GM23338 (cell line): ENCODE results near the gene S100P. TPM values are rescaled to one million over a fixed set of nuclear protein-coding genes. Genes with fewer than 3 reads are reported as not detected.

Experiments
- ATAC-seq: fragments of 200-7000 bp; cut with Tn5 transposase; 3 replicates; pipeline ENCODE4 v1.9.1; 2020
- DNase-seq: peaks from one replicate; pipeline ENCODE4 v3.0.0-alpha.2; 2015; ENCODE audit warnings: low spot score
- H2AFZ ChIP-seq: fragments of 200-600 bp; sonication (generic); 2 replicates; pipeline ENCODE4 v1.8.0; 2016; ENCODE audit warnings: antibody characterized with exemption, mild to moderate bottlenecking, moderate library complexity
- H3F3A ChIP-seq: fragments of 200-600 bp; sonication (generic); replicated peaks from 2 replicates; pipeline ENCODE4 v1.8.0; 2017; ENCODE audit warnings: antibody characterized with exemption, mixed run types, low read depth
- H3K27ac ChIP-seq: fragments of 200-600 bp; sonication (generic); 2 replicates; pipeline ENCODE4 v1.6.1; 2016; ENCODE audit warnings: low read depth
- H3K27me3 ChIP-seq: fragments of 200-600 bp; sonication (generic); 2 replicates; pipeline ENCODE4 v1.8.0; 2016; ENCODE audit warnings: mild to moderate bottlenecking, mixed run types, moderate library complexity; ENCODE audit not compliant: insufficient read depth
- H3K36me3 ChIP-seq: fragments of 200-600 bp; sonication (generic); 2 replicates; pipeline ENCODE4 v1.8.0; 2016; ENCODE audit warnings: mild to moderate bottlenecking; ENCODE audit not compliant: insufficient read depth
- H3K4me1 ChIP-seq: fragments of 200-600 bp; sonication (generic); 2 replicates; pipeline ENCODE4 v1.8.0; 2016; ENCODE audit warnings: mild to moderate bottlenecking, moderate library complexity; ENCODE audit not compliant: insufficient read depth
- H3K4me2 ChIP-seq: fragments of 200-600 bp; sonication (generic); 2 replicates; pipeline ENCODE4 v1.7.1; 2017; ENCODE audit warnings: mixed run types
- H3K4me3 ChIP-seq: fragments of 200-600 bp; sonication (generic); 2 replicates; pipeline ENCODE4 v1.6.1; 2016; ENCODE audit warnings: mixed run types
- H3K79me2 ChIP-seq: fragments of 200-600 bp; sonication (generic); replicated peaks from 2 replicates; pipeline ENCODE4 v1.8.0; 2017; ENCODE audit warnings: mild to moderate bottlenecking; ENCODE audit not compliant: insufficient read depth
- H3K9me2 ChIP-seq: fragments of 200-600 bp; sonication (generic); 2 replicates; pipeline ENCODE4 v1.8.0; 2017; ENCODE audit not compliant: insufficient read depth
- H4K20me1 ChIP-seq: fragments of 200-600 bp; sonication (generic); replicated peaks from 2 replicates; pipeline ENCODE4 v1.8.0; 2017; ENCODE audit warnings: mild to moderate bottlenecking; ENCODE audit not compliant: insufficient read depth
- H3K27ac Mint-ChIP-seq: 2 replicates; pipeline ENCODE4 v1.8.0; 2020; ENCODE audit warnings: inconsistent platforms, mild to moderate bottlenecking, moderate library complexity, mixed read lengths
- H3K27me3 Mint-ChIP-seq: 3 replicates; pipeline ENCODE4 v1.8.0; 2022; ENCODE audit warnings: low read depth, mild to moderate bottlenecking, moderate library complexity, mixed read lengths, inconsistent platforms; ENCODE audit not compliant: insufficient read depth, poor library complexity
- H3K36me3 Mint-ChIP-seq: 3 replicates; pipeline ENCODE4 v1.8.0; 2021; ENCODE audit warnings: low read depth, mild to moderate bottlenecking, inconsistent platforms, moderate library complexity, mixed read lengths
- H3K4me1 Mint-ChIP-seq: 3 replicates; pipeline ENCODE4 v1.8.0; 2020; ENCODE audit warnings: mild to moderate bottlenecking, inconsistent platforms, mixed read lengths
- H3K4me3 Mint-ChIP-seq: 3 replicates; pipeline ENCODE4 v1.8.0; 2021; ENCODE audit warnings: moderate library complexity, mild to moderate bottlenecking, inconsistent platforms, mixed read lengths
- H3K9me3 Mint-ChIP-seq: 3 replicates; pipeline ENCODE4 v1.8.0; 2020; ENCODE audit warnings: moderate library complexity, mild to moderate bottlenecking, inconsistent platforms, mixed read lengths
- EZH2 ChIP-seq: fragments of 200-600 bp; sonication (generic); IDR thresholded peaks from one replicate; pipeline ENCODE4 v1.8.0; 2017; ENCODE audit warnings: antibody characterized with exemption, mild to moderate bottlenecking, low read depth; ENCODE audit not compliant: unreplicated experiment
- JUNB ChIP-seq: IDR thresholded peaks from one replicate; pipeline ENCODE4 v1.6.1; 2016; ENCODE audit warnings: antibody characterized with exemption; ENCODE audit not compliant: unreplicated experiment
- NANOG ChIP-seq: IDR thresholded peaks from 2 replicates; pipeline ENCODE4 v1.6.1; 2016; ENCODE audit warnings: antibody characterized with exemption, borderline replicate concordance
- ZNF114 ChIP-seq: fragments of 250-450 bp; sonication (Bioruptor Pico); IDR thresholded peaks from 2 replicates; pipeline ENCODE4 v1.5.0; 2020; ENCODE audit warnings: mild to moderate bottlenecking, moderate library complexity
- ZNF331 ChIP-seq: fragments of 250-450 bp; sonication (Bioruptor Pico); IDR thresholded peaks from 2 replicates; pipeline ENCODE4 v1.5.0; 2020; ENCODE audit warnings: low read depth, mild to moderate bottlenecking, moderate library complexity
- polyA plus RNA-seq: library from polyadenylated mRNA; unstranded; fragments of >200 nt; fragmentation: Nextera tagmentation; extraction: Ambion mirVana; gene quantifications from 2 replicates; pipeline ENCODE4 v1.2.1, GENCODE V29; 2016
- total RNA-seq: library from RNA; depleted of rRNA; stranded (reverse); fragments of >200 nt; shearing (Covaris generic); gene quantifications from 2 replicates; pipeline ENCODE4 v1.2.3, GENCODE V29; 2014
- TF ChIP-seq, protein P1 (sequence below), 2 experiments: fragments of 200-600 bp in 1 of 2; sonication (generic) in 1 of 2; conservative IDR thresholded peaks; 2 replicates each; pipeline versions ENCODE4 v1.5.1 to v1.6.1; 2016 to 2017; ENCODE audit warnings: antibody characterized with exemption in 2 of 2, low read depth in 2 of 2, mild to moderate bottlenecking in 2 of 2, moderate library complexity in 1 of 2
- TF ChIP-seq, protein P2 (sequence below): IDR thresholded peaks from 2 replicates; pipeline ENCODE4 v1.6.1; 2016; ENCODE audit warnings: antibody characterized with exemption
- TF ChIP-seq, protein P3 (sequence below): fragments of 250-450 bp; sonication (Bioruptor Pico); IDR thresholded peaks from 2 replicates; pipeline ENCODE4 v1.5.0; 2020; ENCODE audit warnings: mild to moderate bottlenecking, moderate library complexity

S100P gene
- total and polyA plus RNA-seq, 2 experiments from 2014 or later: 0.32 TPM; not detected in 1

DNA sequence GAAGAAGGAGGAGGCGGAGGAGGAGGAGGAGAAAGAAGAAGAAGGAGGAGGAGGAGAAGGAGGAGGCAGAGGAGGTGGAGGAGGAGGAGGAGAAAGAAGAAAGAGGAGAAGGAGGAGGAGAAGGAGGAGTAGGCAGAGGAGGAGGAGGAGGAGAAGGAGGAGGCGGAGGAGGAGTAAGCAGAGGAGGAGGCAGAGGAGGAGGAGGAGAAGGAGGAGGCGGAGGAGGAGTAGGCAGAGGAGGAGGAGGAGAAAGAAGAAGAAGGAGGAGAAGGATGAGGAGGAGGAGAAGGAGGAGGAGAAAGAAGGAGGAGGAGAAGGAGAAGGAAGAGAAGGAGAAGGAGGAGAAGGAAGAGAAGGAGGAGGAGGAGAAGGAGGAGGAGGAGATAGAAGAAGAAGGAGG is 33.2 kb upstream of the S100P start:
- Mint-ChIP-seq H3K27ac (no peak overlapping the region), H3K4me3 (no peak overlapping the region), H3K9me3 (no peaks in the 10 kb centered on the region), H3K27me3 (peaks cover 39% of the 10 kb centered on the region), H3K4me1 (peaks cover 4% of the 10 kb centered on the region; the same call in 2 of the 3 replicates), H3K36me3 (no peaks in the 10 kb centered on the region)
- H3K4me1 ChIP-seq: peaks cover 13% of the 10 kb centered on the region
- no peaks in the 10 kb centered on the region for H3K36me3 ChIP-seq
- no peak overlapping the region for H3K4me2 ChIP-seq
- ATAC-seq (no peak), DNase-seq (no peak)
- H3K79me2 ChIP-seq: no peaks in the 10 kb centered on the region
- no peak overlapping the region for H2AFZ ChIP-seq
- no peaks in the 10 kb centered on the region for H4K20me1 ChIP-seq
- TF ChIP-seq NANOG: no peak
- TF ChIP-seq, protein P1, sequence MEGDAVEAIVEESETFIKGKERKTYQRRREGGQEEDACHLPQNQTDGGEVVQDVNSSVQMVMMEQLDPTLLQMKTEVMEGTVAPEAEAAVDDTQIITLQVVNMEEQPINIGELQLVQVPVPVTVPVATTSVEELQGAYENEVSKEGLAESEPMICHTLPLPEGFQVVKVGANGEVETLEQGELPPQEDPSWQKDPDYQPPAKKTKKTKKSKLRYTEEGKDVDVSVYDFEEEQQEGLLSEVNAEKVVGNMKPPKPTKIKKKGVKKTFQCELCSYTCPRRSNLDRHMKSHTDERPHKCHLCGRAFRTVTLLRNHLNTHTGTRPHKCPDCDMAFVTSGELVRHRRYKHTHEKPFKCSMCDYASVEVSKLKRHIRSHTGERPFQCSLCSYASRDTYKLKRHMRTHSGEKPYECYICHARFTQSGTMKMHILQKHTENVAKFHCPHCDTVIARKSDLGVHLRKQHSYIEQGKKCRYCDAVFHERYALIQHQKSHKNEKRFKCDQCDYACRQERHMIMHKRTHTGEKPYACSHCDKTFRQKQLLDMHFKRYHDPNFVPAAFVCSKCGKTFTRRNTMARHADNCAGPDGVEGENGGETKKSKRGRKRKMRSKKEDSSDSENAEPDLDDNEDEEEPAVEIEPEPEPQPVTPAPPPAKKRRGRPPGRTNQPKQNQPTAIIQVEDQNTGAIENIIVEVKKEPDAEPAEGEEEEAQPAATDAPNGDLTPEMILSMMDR (conservative IDR thresholded peaks at IDR 0.05; ENCODE audit: low read depth in 2 of 2): no peak
- H3K27me3 ChIP-seq: peaks cover 62% of the 10 kb centered on the region
- H3K27ac ChIP-seq: no peak overlapping the region
- no peak overlapping the region for H3K4me3 ChIP-seq
- H3K9me2 ChIP-seq: no peaks in the 10 kb centered on the region
- no peaks in the 10 kb centered on the region; the same call in 1 of the 2 replicates for H3F3A ChIP-seq

DNA sequence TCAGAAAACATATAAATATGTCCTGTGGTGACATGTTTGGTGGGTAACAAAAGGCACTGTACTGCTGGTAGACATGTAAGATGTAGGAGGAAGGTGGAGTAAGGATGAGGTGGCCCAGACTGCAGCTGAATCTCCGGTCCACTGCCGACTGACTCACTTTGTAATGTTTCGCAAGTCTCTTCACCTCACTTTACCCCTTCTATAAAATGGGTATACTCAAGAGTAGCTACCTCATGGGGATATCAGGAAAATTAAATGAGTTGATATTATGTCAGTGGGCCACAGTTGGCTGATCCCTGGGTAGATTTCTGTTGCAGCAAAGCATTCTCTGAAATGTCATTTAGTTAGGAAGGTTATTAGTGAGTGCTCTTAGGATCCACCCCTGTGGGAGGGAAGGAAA is 31.1 kb upstream of the S100P start:
- H3K4me1 Mint-ChIP-seq: peaks cover 4% of the 10 kb centered on the region; the same call in 2 of the 3 replicates
- Histone ChIP-seq H3K79me2 (no peaks in the 10 kb centered on the region), H4K20me1 (no peaks in the 10 kb centered on the region), H3K4me1 (peaks cover 13% of the 10 kb centered on the region), H3K27ac (no peak overlapping the region), H3F3A (no peaks in the 10 kb centered on the region; the same call in 1 of the 2 replicates), H3K4me3 (no peak overlapping the region), H3K27me3 (peaks cover 62% of the 10 kb centered on the region), H3K4me2 (no peak overlapping the region), H3K36me3 (no peaks in the 10 kb centered on the region), H3K9me2 (no peaks in the 10 kb centered on the region), H2AFZ (no peak overlapping the region)
- no peak overlapping the region for H3K27ac Mint-ChIP-seq
- ATAC-seq: no peak
- DNase-seq: no peak
- no peaks in the 10 kb centered on the region; the same call in 2 of the 3 replicates for H3K9me3 Mint-ChIP-seq
- TF ChIP-seq, protein P2, sequence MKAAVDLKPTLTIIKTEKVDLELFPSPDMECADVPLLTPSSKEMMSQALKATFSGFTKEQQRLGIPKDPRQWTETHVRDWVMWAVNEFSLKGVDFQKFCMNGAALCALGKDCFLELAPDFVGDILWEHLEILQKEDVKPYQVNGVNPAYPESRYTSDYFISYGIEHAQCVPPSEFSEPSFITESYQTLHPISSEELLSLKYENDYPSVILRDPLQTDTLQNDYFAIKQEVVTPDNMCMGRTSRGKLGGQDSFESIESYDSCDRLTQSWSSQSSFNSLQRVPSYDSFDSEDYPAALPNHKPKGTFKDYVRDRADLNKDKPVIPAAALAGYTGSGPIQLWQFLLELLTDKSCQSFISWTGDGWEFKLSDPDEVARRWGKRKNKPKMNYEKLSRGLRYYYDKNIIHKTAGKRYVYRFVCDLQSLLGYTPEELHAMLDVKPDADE: no peak
- TF ChIP-seq EZH2 (no peak), ZNF114 (CRISPR knock-in tag) (no peak), JUNB (no peak), ZNF331 (CRISPR knock-in tag) (no peak)
- TF ChIP-seq, protein P3, sequence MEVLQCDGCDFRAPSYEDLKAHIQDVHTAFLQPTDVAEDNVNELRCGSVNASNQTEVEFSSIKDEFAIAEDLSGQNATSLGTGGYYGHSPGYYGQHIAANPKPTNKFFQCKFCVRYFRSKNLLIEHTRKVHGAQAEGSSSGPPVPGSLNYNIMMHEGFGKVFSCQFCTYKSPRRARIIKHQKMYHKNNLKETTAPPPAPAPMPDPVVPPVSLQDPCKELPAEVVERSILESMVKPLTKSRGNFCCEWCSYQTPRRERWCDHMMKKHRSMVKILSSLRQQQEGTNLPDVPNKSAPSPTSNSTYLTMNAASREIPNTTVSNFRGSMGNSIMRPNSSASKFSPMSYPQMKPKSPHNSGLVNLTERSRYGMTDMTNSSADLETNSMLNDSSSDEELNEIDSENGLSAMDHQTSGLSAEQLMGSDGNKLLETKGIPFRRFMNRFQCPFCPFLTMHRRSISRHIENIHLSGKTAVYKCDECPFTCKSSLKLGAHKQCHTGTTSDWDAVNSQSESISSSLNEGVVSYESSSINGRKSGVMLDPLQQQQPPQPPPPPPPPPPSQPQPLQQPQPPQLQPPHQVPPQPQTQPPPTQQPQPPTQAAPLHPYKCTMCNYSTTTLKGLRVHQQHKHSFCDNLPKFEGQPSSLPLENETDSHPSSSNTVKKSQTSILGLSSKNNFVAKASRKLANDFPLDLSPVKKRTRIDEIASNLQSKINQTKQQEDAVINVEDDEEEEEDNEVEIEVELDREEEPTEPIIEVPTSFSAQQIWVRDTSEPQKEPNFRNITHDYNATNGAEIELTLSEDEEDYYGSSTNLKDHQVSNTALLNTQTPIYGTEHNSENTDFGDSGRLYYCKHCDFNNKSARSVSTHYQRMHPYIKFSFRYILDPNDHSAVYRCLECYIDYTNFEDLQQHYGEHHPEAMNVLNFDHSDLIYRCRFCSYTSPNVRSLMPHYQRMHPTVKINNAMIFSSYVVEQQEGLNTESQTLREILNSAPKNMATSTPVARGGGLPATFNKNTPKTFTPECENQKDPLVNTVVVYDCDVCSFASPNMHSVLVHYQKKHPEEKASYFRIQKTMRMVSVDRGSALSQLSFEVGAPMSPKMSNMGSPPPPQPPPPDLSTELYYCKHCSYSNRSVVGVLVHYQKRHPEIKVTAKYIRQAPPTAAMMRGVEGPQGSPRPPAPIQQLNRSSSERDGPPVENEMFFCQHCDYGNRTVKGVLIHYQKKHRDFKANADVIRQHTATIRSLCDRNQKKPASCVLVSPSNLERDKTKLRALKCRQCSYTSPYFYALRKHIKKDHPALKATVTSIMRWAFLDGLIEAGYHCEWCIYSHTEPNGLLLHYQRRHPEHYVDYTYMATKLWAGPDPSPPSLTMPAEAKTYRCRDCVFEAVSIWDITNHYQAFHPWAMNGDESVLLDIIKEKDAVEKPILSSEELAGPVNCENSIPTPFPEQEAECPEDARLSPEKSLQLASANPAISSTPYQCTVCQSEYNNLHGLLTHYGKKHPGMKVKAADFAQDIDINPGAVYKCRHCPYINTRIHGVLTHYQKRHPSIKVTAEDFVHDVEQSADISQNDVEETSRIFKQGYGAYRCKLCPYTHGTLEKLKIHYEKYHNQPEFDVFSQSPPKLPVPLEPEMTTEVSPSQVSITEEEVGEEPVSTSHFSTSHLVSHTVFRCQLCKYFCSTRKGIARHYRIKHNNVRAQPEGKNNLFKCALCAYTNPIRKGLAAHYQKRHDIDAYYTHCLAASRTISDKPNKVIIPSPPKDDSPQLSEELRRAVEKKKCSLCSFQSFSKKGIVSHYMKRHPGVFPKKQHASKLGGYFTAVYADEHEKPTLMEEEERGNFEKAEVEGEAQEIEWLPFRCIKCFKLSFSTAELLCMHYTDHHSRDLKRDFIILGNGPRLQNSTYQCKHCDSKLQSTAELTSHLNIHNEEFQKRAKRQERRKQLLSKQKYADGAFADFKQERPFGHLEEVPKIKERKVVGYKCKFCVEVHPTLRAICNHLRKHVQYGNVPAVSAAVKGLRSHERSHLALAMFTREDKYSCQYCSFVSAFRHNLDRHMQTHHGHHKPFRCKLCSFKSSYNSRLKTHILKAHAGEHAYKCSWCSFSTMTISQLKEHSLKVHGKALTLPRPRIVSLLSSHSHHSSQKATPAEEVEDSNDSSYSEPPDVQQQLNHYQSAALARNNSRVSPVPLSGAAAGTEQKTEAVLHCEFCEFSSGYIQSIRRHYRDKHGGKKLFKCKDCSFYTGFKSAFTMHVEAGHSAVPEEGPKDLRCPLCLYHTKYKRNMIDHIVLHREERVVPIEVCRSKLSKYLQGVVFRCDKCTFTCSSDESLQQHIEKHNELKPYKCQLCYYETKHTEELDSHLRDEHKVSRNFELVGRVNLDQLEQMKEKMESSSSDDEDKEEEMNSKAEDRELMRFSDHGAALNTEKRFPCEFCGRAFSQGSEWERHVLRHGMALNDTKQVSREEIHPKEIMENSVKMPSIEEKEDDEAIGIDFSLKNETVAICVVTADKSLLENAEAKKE (CRISPR knock-in tag): no peak
- TF ChIP-seq, protein P1 (conservative IDR thresholded peaks at IDR 0.05; ENCODE audit: low read depth in 2 of 2): no peak
- no peaks in the 10 kb centered on the region for H3K36me3 Mint-ChIP-seq
- no peak overlapping the region; the same call in 2 of the 3 replicates for H3K4me3 Mint-ChIP-seq
- peaks cover 35% of the 10 kb centered on the region for H3K27me3 Mint-ChIP-seq
